ENCODE measurements around the gene NLGN1.

DNA sequence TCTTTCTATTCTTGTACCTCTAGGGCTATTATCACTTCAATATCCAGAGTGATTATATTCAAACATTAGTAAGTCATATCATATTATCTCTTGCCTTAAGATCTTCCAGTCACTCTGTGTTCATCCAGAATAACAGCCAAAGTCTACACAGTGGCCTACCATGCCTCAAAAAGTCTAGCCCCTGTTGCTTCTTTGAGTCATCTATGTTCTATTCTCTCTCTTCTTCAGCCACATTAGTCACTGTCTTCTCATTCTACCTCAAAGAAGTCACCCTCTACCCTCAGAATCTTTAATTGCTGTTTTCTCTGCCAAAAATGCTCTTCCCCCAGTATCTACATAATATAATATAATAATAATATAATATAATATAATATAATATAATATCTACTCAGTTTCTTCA is 356.0 kb downstream of the NLGN1 start:
- TF ChIP-seq POLR2AphosphoS5 (IDR thresholded peaks at IDR 0.05; ENCODE audit: low read depth, low read length) (no peak), TAF1 (IDR thresholded peaks at IDR 0.05; ENCODE audit: borderline replicate concordance, low read depth, low read length) (no peak), POLR2A (IDR thresholded peaks at IDR 0.05; ENCODE audit: low read depth, low read length) (no peak)

Data from GM12892 (cell line).